MM.1S (cell line): ENCODE results near the gene ASB6.

ENCODE experiments used
- DNase-seq: peaks from one replicate; pipeline ENCODE4 v3.0.0-alpha.2; 2015
- H2AFZ ChIP-seq: fragments of 300-600 bp; sonication (generic); 2 replicates; pipeline ENCODE4 v1.6.0; 2016; ENCODE audit warnings: antibody characterized with exemption, low read length
- H3F3A ChIP-seq: fragments of 300-600 bp; sonication (generic); 2 replicates; pipeline ENCODE4 v1.6.1; 2016; ENCODE audit warnings: mild to moderate bottlenecking, antibody characterized with exemption, low read length, moderate library complexity, mixed read lengths; ENCODE audit not compliant: insufficient read depth
- H3K27ac ChIP-seq: fragments of 300-600 bp; sonication (generic); 2 replicates; pipeline ENCODE4 v1.5.1; 2016; ENCODE audit warnings: mild to moderate bottlenecking, low read length
- H3K27me3 ChIP-seq: fragments of 300-600 bp; sonication (generic); replicated peaks from 2 replicates; pipeline ENCODE4 v1.6.0; 2016; ENCODE audit warnings: low read length; ENCODE audit not compliant: insufficient read depth
- H3K36me3 ChIP-seq: fragments of 300-600 bp; sonication (generic); replicated peaks from 2 replicates; pipeline ENCODE4 v1.6.1; 2016; ENCODE audit warnings: mild to moderate bottlenecking, low read length, mixed read lengths; ENCODE audit not compliant: insufficient read depth
- H3K4me1 ChIP-seq: fragments of 300-600 bp; sonication (generic); 2 replicates; pipeline ENCODE4 v1.6.1; 2016; ENCODE audit warnings: low read length, mixed read lengths
- H3K4me2 ChIP-seq: fragments of 300-600 bp; sonication (generic); 2 replicates; pipeline ENCODE4 v1.6.0; 2016; ENCODE audit warnings: low read depth, low read length
- H3K4me3 ChIP-seq: fragments of 300-600 bp; sonication (generic); 2 replicates; pipeline ENCODE4 v1.5.1; 2016; ENCODE audit warnings: low read length, mixed read lengths
- H3K79me2 ChIP-seq: fragments of 300-600 bp; sonication (generic); 2 replicates; pipeline ENCODE4 v1.6.1; 2016; ENCODE audit warnings: mixed run types, low read length, mixed read lengths
- H3K9ac ChIP-seq: fragments of 300-600 bp; sonication (generic); 2 replicates; pipeline ENCODE4 v1.6.1; 2016; ENCODE audit warnings: low read length, mixed read lengths
- H3K9me2 ChIP-seq: fragments of 300-600 bp; sonication (generic); replicated peaks from 2 replicates; pipeline ENCODE4 v1.6.1; 2016; ENCODE audit warnings: mild to moderate bottlenecking, low read length, mixed read lengths; ENCODE audit not compliant: insufficient read depth
- H3K9me3 ChIP-seq: fragments of 300-600 bp; sonication (generic); replicated peaks from 2 replicates; pipeline ENCODE4 v1.6.1; 2016; ENCODE audit warnings: mild to moderate bottlenecking, low read length, mixed read lengths; ENCODE audit not compliant: insufficient read depth
- H4K20me1 ChIP-seq: fragments of 300-600 bp; sonication (generic); 2 replicates; pipeline ENCODE4 v1.6.1; 2016; ENCODE audit warnings: mild to moderate bottlenecking, low read length, moderate library complexity, mixed read lengths; ENCODE audit not compliant: insufficient read depth
- CTCF ChIP-seq: fragments of 300-600 bp; sonication (generic); IDR thresholded peaks from 2 replicates; pipeline ENCODE4 v1.5.1; 2016; ENCODE audit warnings: antibody characterized with exemption, low read length, mixed read lengths
- EZH2 ChIP-seq: fragments of 300-600 bp; sonication (generic); optimal IDR thresholded peaks from 2 replicates; pipeline ENCODE3; 2017; ENCODE audit warnings: low read depth, mild to moderate bottlenecking, antibody characterized with exemption, low read length, mixed read lengths
- EZH2phosphoT487 ChIP-seq: fragments of 300-600 bp; sonication (generic); IDR thresholded peaks from 2 replicates; pipeline ENCODE4 v1.6.1; 2018; ENCODE audit warnings: antibody characterized with exemption, low read length

Gene ASB6

GRCh38 chr9:129635099-129636065 is 6.6 kb downstream of the ASB6 start:
- Histone ChIP-seq H2AFZ (no peak overlapping the region), H3K27ac (no peak overlapping the region), H3K4me3 (no peak overlapping the region), H3K36me3 (no peaks in the 10 kb centered on the region; the same call in 1 of the 2 replicates), H4K20me1 (peaks cover 10% of the 10 kb centered on the region; the same call in 1 of the 2 replicates), H3F3A (peaks cover 6% of the 10 kb centered on the region; the same call in 1 of the 2 replicates), H3K9me3 (no peaks in the 10 kb centered on the region), H3K9me2 (no peaks in the 10 kb centered on the region), H3K4me1 (no peaks in the 10 kb centered on the region), H3K9ac (no peak overlapping the region), H3K27me3 (no peaks in the 10 kb centered on the region), H3K79me2 (peaks cover 59% of the 10 kb centered on the region), H3K4me2 (no peak overlapping the region)
- no peak for TF ChIP-seq CTCF
- no peak for TF ChIP-seq EZH2phosphoT487
- no peak for TF ChIP-seq EZH2
- DNase-seq, result no peak

DNA sequence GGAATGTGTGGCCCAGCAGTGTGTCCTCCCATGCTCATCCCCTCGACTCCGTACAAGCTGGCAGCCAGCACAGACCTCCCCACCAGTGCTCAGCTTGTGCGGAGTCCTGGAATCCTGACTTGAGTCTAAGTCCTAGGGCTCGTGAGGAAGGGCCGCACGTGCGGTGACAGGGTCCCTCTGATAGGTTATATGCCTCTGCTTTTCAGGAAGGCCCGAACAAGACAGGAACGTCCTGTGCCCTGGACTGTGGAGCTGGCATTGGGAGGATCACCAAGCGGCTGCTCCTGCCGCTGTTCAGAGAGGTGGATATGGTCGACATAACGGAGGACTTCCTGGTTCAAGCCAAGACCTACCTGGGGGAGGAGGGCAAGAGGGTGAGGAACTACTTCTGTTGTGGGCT is 8.1 kb downstream of the ASB6 start:
- H3K27ac ChIP-seq, result no peak overlapping the region
- no peak overlapping the region for H2AFZ ChIP-seq
- no peaks in the 10 kb centered on the region for H3K9me2 ChIP-seq
- H4K20me1 ChIP-seq, result peaks cover 21% of the 10 kb centered on the region; the same call in 1 of the 2 replicates
- no peaks in the 10 kb centered on the region for H3K4me1 ChIP-seq
- no peaks in the 10 kb centered on the region; the same call in 1 of the 2 replicates for H3K36me3 ChIP-seq
- H3K79me2 ChIP-seq, result peaks cover 61% of the 10 kb centered on the region
- no peak overlapping the region for H3K4me3 ChIP-seq
- no peaks in the 10 kb centered on the region for H3K9me3 ChIP-seq
- no peaks in the 10 kb centered on the region for H3F3A ChIP-seq
- H3K4me2 ChIP-seq, result no peak overlapping the region
- no peak for DNase-seq
- H3K27me3 ChIP-seq, result no peaks in the 10 kb centered on the region
- no peak overlapping the region for H3K9ac ChIP-seq
- TF ChIP-seq EZH2phosphoT487 (no peak), CTCF (no peak)

- no peaks in the 10 kb centered on the region for H3K4me1 ChIP-seq
- TF ChIP-seq EZH2phosphoT487 (no peak), EZH2 (no peak), CTCF (no peak)
- H2AFZ ChIP-seq, result no peak overlapping the region
- H3K27me3 ChIP-seq, result no peaks in the 10 kb centered on the region
- H3K4me3 ChIP-seq, result no peak overlapping the region
- no peak overlapping the region for H3K27ac ChIP-seq
- no peaks in the 10 kb centered on the region for H3F3A ChIP-seq
- H3K9ac ChIP-seq, result no peak overlapping the region
- no peaks in the 10 kb centered on the region; the same call in none of the 2 replicates for H3K36me3 ChIP-seq
- peaks cover 68% of the 10 kb centered on the region for H3K79me2 ChIP-seq
- H3K4me2 ChIP-seq, result no peak overlapping the region
- H4K20me1 ChIP-seq, result peaks cover 21% of the 10 kb centered on the region; the same call in 1 of the 2 replicates
- H3K9me3 ChIP-seq, result no peaks in the 10 kb centered on the region
- DNase-seq, result no peak
- H3K9me2 ChIP-seq, result no peaks in the 10 kb centered on the region
Observed at GRCh38 chr9:129633207-129633606, 8.7 kb downstream of the ASB6 start.
